Sigmoid colon (tissue), 7 donors: Measurements from ENCODE around the gene PDE6A. TPM values are rescaled to one million over a fixed set of nuclear protein-coding genes. Genes with fewer than 3 reads are reported as not detected.

Source experiments
- DNase-seq: peaks from one replicate; pipeline ENCODE4 v3.0.0-alpha.2; 2019
- H3K27ac ChIP-seq, 4 donors: fragments of 200-600 bp; sonication (generic); one replicate each; pipeline ENCODE4 v1.5.1; 2016 to 2019; ENCODE audit warnings: mild to moderate bottlenecking in 1 of 4
- H3K27me3 ChIP-seq, 3 donors: fragments of 200-600 bp; sonication (generic); one replicate each; pipeline ENCODE4 v1.5.1; 2019; ENCODE audit warnings: mild to moderate bottlenecking in 1 of 3
- H3K36me3 ChIP-seq, 4 donors: fragments of 200-600 bp; sonication (generic); one replicate each; pipeline ENCODE4 v1.5.1; 2016 to 2019
- H3K4me1 ChIP-seq, 4 donors: fragments of 200-600 bp; sonication (generic); one replicate each; pipeline ENCODE4 v1.5.1; 2017 to 2019
- H3K4me3 ChIP-seq, 4 donors: fragments of 200-600 bp; sonication (generic); one replicate each; pipeline ENCODE4 v1.5.1; 2017 to 2019; ENCODE audit warnings: mild to moderate bottlenecking in 2 of 4, moderate library complexity in 1 of 4
- H3K9me3 ChIP-seq, 4 donors: fragments of 200-600 bp in 3 of 4; sonication (generic) in 3 of 4; one replicate each; pipeline versions ENCODE4 v1.5.1 to v1.6.1; 2013 to 2019
- EP300 ChIP-seq, 4 donors: sonication (generic); formaldehyde crosslinking; IDR thresholded peaks; one replicate each; pipeline ENCODE4 v1.6.1; 2017; ENCODE audit warnings: antibody characterized with exemption in 4 of 4
- POLR2A ChIP-seq, 2 donors: fragments of 450-650 bp; IDR thresholded peaks; one replicate each; pipeline ENCODE4 v1.6.1; 2016; ENCODE audit warnings: antibody characterized with exemption in 2 of 2, mild to moderate bottlenecking in 2 of 2, moderate library complexity in 2 of 2
- POLR2AphosphoS5 ChIP-seq, 4 donors: sonication (generic); formaldehyde crosslinking; IDR thresholded peaks; one replicate each; pipeline ENCODE4 v1.6.1; 2017; ENCODE audit warnings: antibody characterized with exemption in 4 of 4
- WGBS, 2 donors: extraction: QIAGEN DNeasy Blood & Tissue Kit; methylation state at CpG; one replicate each; pipeline ENCODE4 v1.1.7; 2013; 5-methylcytosine and 5-hydroxymethylcytosine counted together
- intact Hi-C: fragments of 100-400 bp; cut with DNase I; formaldehyde crosslinking; loops from one replicate; pipeline ENCODE4 v1.15.1; 2023
- polyA plus RNA-seq, 3 donors: library from polyadenylated mRNA; stranded (reverse); fragments of 200-250 nt; gene quantifications; one replicate each; pipeline ENCODE4 v1.2.3, GENCODE V29; 2013
- total RNA-seq, 4 donors: library from RNA; depleted of rRNA; stranded (reverse); fragments of >200 nt; gene quantifications; one replicate each; pipeline ENCODE4 v1.1.0, GENCODE V29; 2016
- TF ChIP-seq, protein P1 (sequence below), 4 experiments: fragments of 450-650 bp in 3 of 4; fragments of 200-600 bp in 1 of 4; IDR thresholded peaks; one replicate each; pipeline ENCODE4 v1.5.1; 2016 to 2019; ENCODE audit warnings: antibody characterized with exemption in 4 of 4, mild to moderate bottlenecking in 3 of 4, moderate library complexity in 2 of 4
- donor health status: healthy with polysubstance abuse.
- donor health status: Bipolar disorder and iron deficiency.
- donor health status: healthy.

Gene PDE6A
- total and polyA plus RNA-seq, 7 donors: 1.6 to 2.8 (median 2.4) TPM; not detected in 4

- H3K36me3 ChIP-seq: peaks cover 6 to 55% (median 27%) of the 10 kb centered on the region in 4 donors
- WGBS, 2 donors: 88 to 93% methylated on average over 30 of the region's 30 CpGs
- no peak for DNase-seq
- H3K4me1 ChIP-seq: peaks cover 0 to 25% (median 8%) of the 10 kb centered on the region in 4 donors
- no peaks in the 10 kb centered on the region for H3K9me3 ChIP-seq
- H3K27ac ChIP-seq: peak overlapping the region in 1 of 4 donors; percentile 7
- TF ChIP-seq EP300 (IDR thresholded peaks at IDR 0.05) (no peak), POLR2AphosphoS5 (IDR thresholded peaks at IDR 0.05) (no peak), POLR2A (IDR thresholded peaks at IDR 0.05) (no peak)
- TF ChIP-seq, protein P1, sequence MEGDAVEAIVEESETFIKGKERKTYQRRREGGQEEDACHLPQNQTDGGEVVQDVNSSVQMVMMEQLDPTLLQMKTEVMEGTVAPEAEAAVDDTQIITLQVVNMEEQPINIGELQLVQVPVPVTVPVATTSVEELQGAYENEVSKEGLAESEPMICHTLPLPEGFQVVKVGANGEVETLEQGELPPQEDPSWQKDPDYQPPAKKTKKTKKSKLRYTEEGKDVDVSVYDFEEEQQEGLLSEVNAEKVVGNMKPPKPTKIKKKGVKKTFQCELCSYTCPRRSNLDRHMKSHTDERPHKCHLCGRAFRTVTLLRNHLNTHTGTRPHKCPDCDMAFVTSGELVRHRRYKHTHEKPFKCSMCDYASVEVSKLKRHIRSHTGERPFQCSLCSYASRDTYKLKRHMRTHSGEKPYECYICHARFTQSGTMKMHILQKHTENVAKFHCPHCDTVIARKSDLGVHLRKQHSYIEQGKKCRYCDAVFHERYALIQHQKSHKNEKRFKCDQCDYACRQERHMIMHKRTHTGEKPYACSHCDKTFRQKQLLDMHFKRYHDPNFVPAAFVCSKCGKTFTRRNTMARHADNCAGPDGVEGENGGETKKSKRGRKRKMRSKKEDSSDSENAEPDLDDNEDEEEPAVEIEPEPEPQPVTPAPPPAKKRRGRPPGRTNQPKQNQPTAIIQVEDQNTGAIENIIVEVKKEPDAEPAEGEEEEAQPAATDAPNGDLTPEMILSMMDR (IDR thresholded peaks at IDR 0.05): no peak
- H3K4me3 ChIP-seq: no peak overlapping the region
- H3K27me3 ChIP-seq: no peaks in the 10 kb centered on the region
- intact Hi-C loops: loop anchor here (2.0 kb wide), 1 partner anchor 158 kb away; no protein-coding TSS in a partner anchor
Measured at GRCh38 chr5:149833116-149833827, 111.3 kb downstream of the PDE6A start.

GRCh38 chr5:149832636-149833035 is 112.0 kb downstream of the PDE6A start:
- Histone ChIP-seq H3K4me3 (no peak overlapping the region), H3K36me3 (peaks cover 6 to 50% (median 27%) of the 10 kb centered on the region in 4 donors), H3K9me3 (no peaks in the 10 kb centered on the region), H3K27ac (peak overlapping the region in 1 of 4 donors; percentile 7), H3K27me3 (no peaks in the 10 kb centered on the region), H3K4me1 (peaks cover 0 to 31% (median 15%) of the 10 kb centered on the region in 4 donors)
- 96% methylated on average over 12 of the region's 12 CpGs for WGBS, 2 donors
- no peak for DNase-seq
- intact Hi-C loops: loop anchor here (2.0 kb wide), 1 partner anchor 158 kb away; no protein-coding TSS in a partner anchor
- no peak for TF ChIP-seq POLR2A (IDR thresholded peaks at IDR 0.05)

DNA sequence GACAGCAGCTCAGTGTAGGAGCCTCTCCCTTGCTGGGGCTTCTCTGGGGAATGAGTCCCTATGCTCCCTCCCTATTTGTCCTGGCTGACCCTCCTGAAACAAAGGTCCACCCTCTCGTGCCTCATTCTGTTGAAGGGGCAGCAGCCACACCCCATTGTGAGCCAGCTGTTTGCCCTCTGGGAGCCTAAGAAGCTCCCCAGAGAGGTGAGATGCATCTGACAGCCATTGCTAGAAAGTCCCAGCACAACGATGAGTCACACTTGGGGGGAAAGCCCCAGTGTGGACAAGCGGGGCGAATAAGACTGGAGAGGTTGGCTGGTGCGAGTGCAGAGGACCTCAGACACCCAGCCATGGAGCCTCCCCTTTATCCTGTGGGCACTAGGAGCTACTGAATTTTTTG is 113.1 kb downstream of the PDE6A start:
- 62 to 64% methylated on average over 5 of the region's 5 CpGs for WGBS, 2 donors
- Histone ChIP-seq H3K27ac (peak overlapping the region in 2 of 4 donors; percentile 41 to 95), H3K27me3 (no peaks in the 10 kb centered on the region), H3K9me3 (no peaks in the 10 kb centered on the region), H3K4me3 (no peak overlapping the region), H3K36me3 (peaks cover under 1 to 47% (median 23%) of the 10 kb centered on the region in 4 donors), H3K4me1 (peaks cover 0 to 40% (median 25%) of the 10 kb centered on the region in 4 donors)
- DNase-seq: no peak
- TF ChIP-seq EP300 (IDR thresholded peaks at IDR 0.05) (no peak), POLR2A (IDR thresholded peaks at IDR 0.05) (no peak), POLR2AphosphoS5 (IDR thresholded peaks at IDR 0.05) (no peak)
- TF ChIP-seq, protein P1 (IDR thresholded peaks at IDR 0.05): no peak
- intact Hi-C loops: loop anchor here (2.0 kb wide), 1 partner anchor 127 kb away; no protein-coding TSS in a partner anchor

GRCh38 chr5:149830579-149830978 is 114.0 kb downstream of the PDE6A start:
- no peaks in the 10 kb centered on the region for H3K27me3 ChIP-seq
- no peaks in the 10 kb centered on the region for H3K9me3 ChIP-seq
- intact Hi-C loops: loop anchor here (2.0 kb wide), 1 partner anchor 128 kb away; no protein-coding TSS in a partner anchor
- H3K27ac ChIP-seq: peak overlapping the region in 3 of 4 donors; percentile 34 to 95 (median 41)
- peaks cover 0 to 49% (median 34%) of the 10 kb centered on the region in 4 donors for H3K4me1 ChIP-seq
- WGBS, 2 donors: 92 to 95% methylated on average over 5 of the region's 5 CpGs
- H3K36me3 ChIP-seq: peaks cover 0 to 39% (median 20%) of the 10 kb centered on the region in 4 donors
- TF ChIP-seq POLR2AphosphoS5 (IDR thresholded peaks at IDR 0.05) (no peak), EP300 (IDR thresholded peaks at IDR 0.05) (no peak), POLR2A (IDR thresholded peaks at IDR 0.05) (no peak)
- TF ChIP-seq, protein P1 (IDR thresholded peaks at IDR 0.05): no peak
- H3K4me3 ChIP-seq: no peak overlapping the region
- no peak for DNase-seq

DNA sequence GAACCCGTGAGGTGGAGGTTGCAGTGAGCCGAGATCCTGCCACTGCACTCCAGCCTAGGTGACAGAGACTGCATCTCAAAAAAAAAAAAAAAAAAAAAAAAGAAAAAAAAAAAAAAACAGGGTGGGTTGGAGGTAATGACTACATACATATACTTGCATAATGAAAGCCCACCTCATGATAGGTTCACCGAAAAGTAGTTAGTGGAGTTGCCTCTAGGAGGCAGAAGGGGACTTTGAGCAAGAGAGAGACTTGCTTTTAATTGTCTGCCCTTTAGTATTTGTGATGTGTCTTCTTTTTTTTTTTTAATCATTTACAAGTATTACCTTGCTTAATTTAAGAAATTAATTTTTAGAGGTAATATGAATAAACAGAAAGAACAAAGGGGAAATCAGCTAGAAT is 114.6 kb downstream of the PDE6A start:
- intact Hi-C loops: loop anchor here (1.0 to 5.0 kb wide), 3 partner anchors 53 to 163 kb away; no protein-coding TSS in a partner anchor
- Histone ChIP-seq H3K4me1 (peaks cover 0 to 55% (median 40%) of the 10 kb centered on the region in 4 donors), H3K27ac (peak overlapping the region in 2 of 4 donors; percentile 41 to 95), H3K9me3 (no peaks in the 10 kb centered on the region), H3K27me3 (no peaks in the 10 kb centered on the region), H3K4me3 (no peak overlapping the region), H3K36me3 (peaks cover 0 to 33% (median 17%) of the 10 kb centered on the region in 4 donors)
- 96 to 98% methylated on average over 3 of the region's 3 CpGs for WGBS, 2 donors
- DNase-seq: no peak
- TF ChIP-seq POLR2A (IDR thresholded peaks at IDR 0.05) (no peak), POLR2AphosphoS5 (IDR thresholded peaks at IDR 0.05) (no peak), EP300 (IDR thresholded peaks at IDR 0.05) (no peak)
- TF ChIP-seq, protein P1 (IDR thresholded peaks at IDR 0.05): no peak
